ENCODE data around the gene NUP214.
A peak's percentile ranks its signal among the peaks of the same experiment; 100 is the strongest.
"Not testable (repeated sequence)": the region's sequence is repeated elsewhere in the genome, so short reads cannot be mapped to it uniquely, and the experiment has no call there.

The NUP214 gene

GRCh38 chr9:131238402-131239021, 113.1 kb downstream of the NUP214 start:
- DNase-seq = peak; percentile 81

GRCh38 chr9:131239161-131239975, 114.0 kb downstream of the NUP214 start:
- no peak for DNase-seq

DNA sequence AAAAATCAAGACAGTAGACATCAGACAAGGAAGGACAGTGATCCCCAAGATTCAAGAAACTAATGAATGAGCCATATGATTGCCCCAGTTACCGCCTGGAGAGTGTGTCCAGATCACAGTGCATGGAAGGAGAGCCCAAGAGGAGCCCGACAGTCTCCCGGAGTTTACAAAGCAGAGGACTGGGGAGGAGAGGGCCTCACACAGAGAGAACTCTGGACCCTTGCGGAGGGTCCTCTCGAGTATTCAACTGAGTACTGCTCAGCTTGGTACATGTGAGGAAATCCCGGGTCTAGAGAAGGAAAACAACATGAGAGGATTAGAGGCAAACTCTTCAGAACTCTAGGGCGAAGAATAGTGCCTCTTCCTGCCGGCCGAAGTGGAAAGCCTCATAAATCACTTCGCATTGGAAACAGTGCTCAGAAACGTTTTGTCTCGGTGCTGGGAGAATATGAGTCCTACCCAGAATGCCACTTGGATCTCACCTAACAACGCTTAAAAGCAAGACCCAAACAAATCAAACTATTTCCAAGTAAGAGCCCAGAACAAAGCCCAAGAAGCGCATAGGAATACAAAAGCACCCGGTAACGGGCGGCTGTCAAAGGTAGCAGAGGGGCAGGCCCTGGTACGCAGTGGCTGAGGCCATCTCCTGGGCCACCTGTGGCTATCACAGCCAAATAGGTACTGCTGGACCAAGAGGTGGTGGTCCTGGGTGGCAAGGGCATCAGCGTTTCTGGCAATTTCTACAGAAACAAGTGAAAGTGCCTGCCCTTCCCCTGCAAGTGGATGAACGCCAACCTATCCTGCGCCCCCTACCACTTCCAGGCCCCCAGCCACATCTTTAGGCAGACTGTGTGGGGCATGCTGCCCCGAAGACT, 114.9 kb downstream of the NUP214 start:
- DNase-seq = no peak

GRCh38 chr9:131244331-131244730, 118.9 kb downstream of the NUP214 start:
- DNase-seq = not testable (repeated sequence)

DNA sequence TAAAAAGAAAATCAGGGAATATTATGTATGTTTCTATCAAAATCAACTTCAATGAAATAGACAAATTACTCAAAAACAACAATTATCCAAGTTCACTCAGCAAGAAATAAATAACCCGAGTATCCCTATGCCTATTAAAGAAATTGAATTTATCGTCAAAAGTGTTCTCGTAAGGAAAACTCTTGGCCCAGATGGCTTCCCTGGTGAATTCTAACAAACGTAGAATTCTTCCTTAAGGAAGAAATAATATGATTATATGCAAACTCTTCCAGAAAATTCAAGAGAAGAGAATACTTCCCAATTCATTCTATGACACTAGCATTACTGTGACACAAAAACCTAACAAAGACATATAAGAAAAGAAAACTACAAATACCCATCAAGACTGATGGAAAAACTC, 121.2 kb downstream of the NUP214 start:
- no peak for DNase-seq

GRCh38 chr9:131252120-131252519, 126.7 kb downstream of the NUP214 start:
- peak; percentile 46 for DNase-seq

DNA sequence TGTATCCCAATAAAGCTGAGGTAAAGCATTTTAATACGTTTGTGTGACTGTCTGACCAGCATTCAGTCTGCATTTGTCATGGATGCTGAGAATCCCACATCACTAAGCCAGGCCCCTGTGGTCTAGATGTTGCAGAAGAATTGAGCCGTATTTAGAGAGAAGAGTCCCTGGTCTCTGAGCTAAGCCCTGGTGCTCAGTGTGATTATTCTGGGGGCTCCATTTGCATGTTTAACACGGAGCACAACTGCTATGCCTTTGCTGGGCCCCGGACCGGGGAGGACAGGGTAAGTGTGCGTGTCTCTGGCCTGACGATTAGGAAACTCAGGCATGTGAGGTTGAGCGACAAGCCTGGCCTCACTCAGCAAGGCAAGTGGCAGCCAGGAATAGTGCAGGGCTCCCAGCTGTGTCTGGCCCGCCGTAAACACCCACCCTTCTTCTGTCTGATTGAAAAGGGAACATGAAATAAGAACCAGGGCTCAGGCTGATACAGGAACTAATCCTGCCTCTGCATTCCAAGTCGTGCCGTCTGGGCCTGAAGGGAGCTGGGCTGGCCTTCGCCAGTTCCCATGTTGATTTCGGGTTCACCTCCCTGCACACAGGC, 128.6 kb downstream of the NUP214 start:
- DNase-seq = peak; percentile 53

DNA sequence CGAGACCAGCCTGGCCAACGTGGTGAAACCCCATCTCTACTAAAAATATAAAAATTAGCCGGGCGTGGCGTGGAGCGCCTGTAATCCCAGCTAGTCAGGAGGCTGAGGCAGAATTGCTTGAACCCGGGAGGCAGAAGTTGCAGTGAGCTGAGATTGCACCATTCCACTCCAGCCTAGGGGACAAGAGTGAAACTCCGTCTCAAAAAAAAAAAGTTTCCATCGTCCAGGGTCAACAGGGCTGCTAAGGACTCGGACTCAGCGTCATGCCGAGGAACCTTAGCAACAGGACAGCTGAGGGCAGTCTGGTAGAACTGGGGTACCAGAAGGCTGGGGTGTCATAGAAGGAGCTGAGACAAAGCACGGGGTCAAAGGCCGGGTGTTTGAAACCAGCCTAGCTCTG, 129.2 kb downstream of the NUP214 start:
- DNase-seq = no peak

- peak; percentile 46 for DNase-seq
Measured at GRCh38 chr9:131255676-131256197, 130.4 kb downstream of the NUP214 start.

- peak; percentile 37 for DNase-seq
Measured at GRCh38 chr9:131257266-131258025, 132.1 kb downstream of the NUP214 start.

- peak; percentile 43 for DNase-seq
Measured at GRCh38 chr9:131258186-131258585, 132.8 kb downstream of the NUP214 start.

DNA sequence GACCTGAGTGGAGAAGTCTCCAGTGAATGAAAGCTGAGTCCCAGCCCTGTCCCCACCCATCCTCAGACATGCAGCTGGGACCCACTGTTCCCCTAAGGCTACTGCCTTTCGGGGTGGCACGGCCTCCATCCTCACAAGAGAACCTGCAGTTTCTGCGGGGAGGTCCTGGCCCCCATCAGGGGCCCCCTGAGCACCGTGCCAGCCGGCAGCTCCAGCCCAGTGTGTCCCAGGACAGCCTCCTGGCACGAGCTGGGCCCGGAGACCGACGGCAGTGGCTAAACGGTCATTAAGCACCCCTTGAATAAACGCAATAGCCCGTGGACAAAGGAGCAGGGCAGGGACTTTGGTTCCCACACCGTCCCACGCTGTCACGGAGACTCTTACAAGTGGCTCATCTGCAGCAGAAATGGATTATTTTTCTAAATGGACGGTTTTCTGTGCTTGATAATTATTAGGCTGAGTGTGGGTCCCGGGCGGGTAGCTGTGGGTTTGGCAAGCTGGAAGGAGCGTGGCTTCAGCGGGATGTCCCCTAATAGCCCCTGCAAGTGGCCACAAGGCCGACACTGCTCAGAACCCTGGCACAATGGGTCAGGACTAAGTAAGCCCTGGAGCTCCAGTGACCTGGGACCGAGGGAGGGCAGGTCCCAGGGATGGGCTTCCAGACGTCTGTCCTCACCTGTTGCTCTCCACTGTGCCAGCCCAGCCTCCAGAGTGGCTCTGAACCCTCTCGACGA, 133.5 kb downstream of the NUP214 start:
- DNase-seq = peak; percentile 44

- DNase-seq = peak; percentile 51
Measured at GRCh38 chr9:131259432-131259898, 134.1 kb downstream of the NUP214 start.

GRCh38 chr9:131259916-131260597, 134.7 kb downstream of the NUP214 start:
- DNase-seq = peak; percentile 40

DNA sequence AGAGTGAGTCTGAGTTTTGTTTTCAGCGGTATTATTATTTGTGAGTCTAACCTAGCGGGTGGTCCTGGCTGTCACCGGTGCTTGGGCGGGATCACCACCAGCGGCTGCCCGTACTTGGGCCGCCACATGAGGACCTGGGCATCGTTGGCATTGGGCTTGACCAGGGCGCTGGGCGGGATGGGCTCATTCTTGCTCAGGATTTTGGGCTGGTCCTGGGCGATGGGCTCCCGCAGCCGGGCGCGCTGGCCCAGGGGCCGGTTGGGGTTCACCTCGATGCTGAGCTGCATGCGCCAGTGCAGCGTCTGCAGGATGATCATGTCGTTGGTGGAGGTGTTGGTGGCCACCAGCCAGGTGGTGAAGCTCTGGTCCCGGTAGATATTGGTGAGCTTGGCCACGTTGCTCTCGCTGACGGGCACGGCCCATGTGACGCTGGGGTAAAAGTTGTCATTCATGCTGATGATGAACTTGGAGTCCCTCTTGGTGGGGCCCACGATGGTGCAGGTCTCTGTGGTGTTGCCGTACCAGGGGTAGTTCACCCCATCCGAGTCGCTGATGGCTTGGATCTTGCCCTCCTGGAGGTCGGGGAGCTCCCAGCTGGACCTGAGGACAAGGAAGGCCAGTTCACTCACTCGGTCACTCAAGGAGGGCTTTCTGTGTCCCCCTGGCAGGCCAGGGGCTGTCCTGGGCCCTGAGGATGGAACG, 135.5 kb downstream of the NUP214 start:
- DNase-seq = no peak

GRCh38 chr9:131262327-131263032, 137.1 kb downstream of the NUP214 start:
- no peak for DNase-seq

- not testable (repeated sequence) for DNase-seq
Measured at GRCh38 chr9:131263033-131263343, 137.6 kb downstream of the NUP214 start.

GRCh38 chr9:131263701-131264100, 138.3 kb downstream of the NUP214 start:
- DNase-seq = peak; percentile 45

- peak; percentile 51 for DNase-seq
Measured at GRCh38 chr9:131264231-131264630, 138.8 kb downstream of the NUP214 start.

All from islet precursor cell (in vitro differentiated cells).